HepG2 (cell line): ENCODE data around the gene CENPM. TPM values are rescaled to one million over a fixed set of nuclear protein-coding genes. Genes with fewer than 3 reads are reported as not detected.

Source experiments
- ATAC-seq: fragments of 200-7000 bp; cut with Tn5 transposase; 3 replicates; pipeline ENCODE4 v1.9.1; 2020; ENCODE audit warnings: mild to moderate bottlenecking, moderate library complexity
- BruUV-seq: library from RNA; stranded (reverse); fragments of 400-500 nt; replicated peaks from 2 replicates; lab custom pipeline; 2021; lab: Mats Ljungman, UMichigan
- CTCF ChIA-PET: fragments of 300-600 bp; formaldehyde crosslinking; extraction: SDS; loops from one replicate; lab custom pipeline; 2021; ENCODE audit warnings: low total read pairs, inconsistent platforms, low intra/inter-chr PET ratio; lab: Yijun Ruan, JAX
- POLR2A ChIA-PET: fragments of 350-600 bp; sonication (Branson Sonifier 250); formaldehyde crosslinking; loops from one replicate; lab custom pipeline; 2020; ENCODE audit warnings: antibody characterized with exemption, inconsistent platforms; lab: Yijun Ruan, JAX
- DNase-seq: peaks from one replicate; pipeline ENCODE4 v3.0.0-alpha.2; 2015; ENCODE audit warnings: low spot score
- FAIRE-seq: peaks from 3 replicates; lab custom pipeline; 2011; peaks lifted over from hg19 to GRCh38; lab: Jason Lieb, UNC
- H2AFZ ChIP-seq: one replicate; pipeline ENCODE4 v1.6.1; 2011; ENCODE audit warnings: low read length, inconsistent platforms
- H3K27ac ChIP-seq: fragments of 300-600 bp; 3 replicates; pipeline ENCODE4 v1.8.0; 2011; ENCODE audit warnings: mixed run types, mild to moderate bottlenecking, mixed read lengths, low read length, inconsistent platforms; ENCODE audit not compliant: insufficient read depth; ENCODE audit errors: extremely low read length
- H3K27me3 ChIP-seq, 2 experiments: fragments of 200-600 bp in 1 of 2; 2 replicates in 1 of 2; 3 replicates in 1 of 2; pipeline versions ENCODE4 v1.6.0 to v1.8.0; 2011; ENCODE audit warnings: low read length in 2 of 2, mild to moderate bottlenecking in 2 of 2, moderate library complexity in 2 of 2, inconsistent platforms in 1 of 2; ENCODE audit not compliant: insufficient read depth in 2 of 2, control insufficient read depth in 1 of 2
- H3K36me3 ChIP-seq, 2 experiments: fragments of 200-600 bp in 1 of 2; replicated peaks in 1 of 2; 2 replicates in 1 of 2; 3 replicates in 1 of 2; pipeline versions ENCODE4 v1.5.1 to v1.8.0; 2011; ENCODE audit warnings: low read length in 2 of 2, inconsistent platforms in 1 of 2; ENCODE audit not compliant: insufficient read depth in 2 of 2, control insufficient read depth in 1 of 2
- H3K4me1 ChIP-seq: 2 replicates; pipeline ENCODE4 v1.5.1; 2012; ENCODE audit warnings: low read length, inconsistent platforms; ENCODE audit not compliant: insufficient read depth
- H3K4me2 ChIP-seq: 2 replicates; pipeline ENCODE4 v1.6.0; 2011; ENCODE audit warnings: low read depth, low read length, inconsistent platforms
- H3K4me3 ChIP-seq, 3 experiments: fragments of 200-600 bp in 1 of 3; sonication (generic), shearing (Covaris generic) in 1 of 3; replicated peaks in 1 of 3; 2 replicates each; pipeline ENCODE4 v1.5.1; 2011 to 2016; ENCODE audit warnings: low read length in 3 of 3, inconsistent platforms in 2 of 3, low read depth in 2 of 3, mild to moderate bottlenecking in 2 of 3, control low read depth in 1 of 3, mixed read lengths in 1 of 3; ENCODE audit not compliant: insufficient read depth in 1 of 3
- H3K79me2 ChIP-seq: one replicate; pipeline ENCODE4 v1.6.1; 2011; ENCODE audit warnings: low read length, inconsistent platforms; ENCODE audit not compliant: insufficient read depth
- H3K9ac ChIP-seq: 2 replicates; pipeline ENCODE4 v1.6.0; 2011; ENCODE audit warnings: mild to moderate bottlenecking, low read depth, low read length, inconsistent platforms; ENCODE audit not compliant: insufficient read depth
- H3K9me3 ChIP-seq: 2 replicates; pipeline ENCODE4 v1.5.1; 2012; ENCODE audit warnings: mild to moderate bottlenecking, low read length
- H4K20me1 ChIP-seq: 2 replicates; pipeline ENCODE4 v1.6.0; 2011; ENCODE audit warnings: inconsistent platforms, mild to moderate bottlenecking, low read length, moderate library complexity; ENCODE audit not compliant: insufficient read depth
- BCL6 ChIP-seq: IDR thresholded peaks from 2 replicates; pipeline ENCODE4 v1.6.1; 2016; ENCODE audit warnings: missing genetic modification reagents, missing compliant biosample characterization
- TBL1XR1 ChIP-seq: fragments of 150-350 bp; IDR thresholded peaks from 2 replicates; pipeline ENCODE4 v1.6.1; 2014; ENCODE audit warnings: borderline replicate concordance, low read length; ENCODE audit not compliant: partially characterized antibody
- XRCC5 ChIP-seq: fragments of 200-400 bp; formaldehyde crosslinking; optimal IDR thresholded peaks from 2 replicates; pipeline ENCODE3; 2017; ENCODE audit warnings: mild to moderate bottlenecking, low read length
- WGBS: methylation state at CpG from one replicate; pipeline ENCODE4 v1.1.6; 2017; ENCODE audit warnings: low lambda C conversion rate; 5-methylcytosine and 5-hydroxymethylcytosine counted together
- in situ Hi-C: cut with HindIII; loops from 2 replicates; pipeline ENCODE4 v1.10.0; 2017; ENCODE audit warnings: low pct_unique_long_range_greater_than_20kb; ENCODE audit not compliant: extremely low pct_ligation_motif_present
- intact Hi-C: fragments of 100-400 bp; cut with micrococcal nuclease; formaldehyde crosslinking; loops from one replicate; pipeline ENCODE4 v1.10.0; 2022; ENCODE audit not compliant: unreplicated experiment
- polyA plus RNA-seq, 8 experiments: library from polyadenylated mRNA; depleted of rRNA in 3 of 8; stranded (reverse) in 7 of 8; unstranded in 1 of 8; fragments of >200 nt; fragmentation: Illumina TruSeq in 4 of 8; extraction: Trizol in 4 of 8; gene quantifications; 2 replicates each; pipeline versions ENCODE4 v1.2.1 to v1.2.3, GENCODE V29; 2011 to 2016; ENCODE audit warnings: low read depth in 4 of 8, missing spikeins in 1 of 8, mixed read lengths in 1 of 8; ENCODE audit not compliant: insufficient read depth in 1 of 8
- total RNA-seq, 5 experiments: library from RNA; depleted of rRNA; stranded (reverse); fragments of >200 nt; fragmentation: Illumina TruSeq; extraction: Trizol; gene quantifications; 2 replicates each; pipeline ENCODE4 v1.2.3, GENCODE V29; 2016; ENCODE audit warnings: low read depth in 1 of 5
- TF ChIP-seq, protein P1 (sequence below): fragments of 450-650 bp; IDR thresholded peaks from 2 replicates; pipeline ENCODE4 v1.6.1; 2016
- TF ChIP-seq, protein P2 (sequence below): sonication (generic); formaldehyde crosslinking; IDR thresholded peaks from 2 replicates; pipeline ENCODE4 v1.4.0; 2020; ENCODE audit warnings: mild to moderate bottlenecking, low read depth, missing genetic modification reagents

The CENPM gene
- total and polyA plus RNA-seq, 2 of the 13 experiments (the other 11 are each of a cell fraction or from before 2014, with no cell fraction given): 11.2 to 37.3 TPM

DNA sequence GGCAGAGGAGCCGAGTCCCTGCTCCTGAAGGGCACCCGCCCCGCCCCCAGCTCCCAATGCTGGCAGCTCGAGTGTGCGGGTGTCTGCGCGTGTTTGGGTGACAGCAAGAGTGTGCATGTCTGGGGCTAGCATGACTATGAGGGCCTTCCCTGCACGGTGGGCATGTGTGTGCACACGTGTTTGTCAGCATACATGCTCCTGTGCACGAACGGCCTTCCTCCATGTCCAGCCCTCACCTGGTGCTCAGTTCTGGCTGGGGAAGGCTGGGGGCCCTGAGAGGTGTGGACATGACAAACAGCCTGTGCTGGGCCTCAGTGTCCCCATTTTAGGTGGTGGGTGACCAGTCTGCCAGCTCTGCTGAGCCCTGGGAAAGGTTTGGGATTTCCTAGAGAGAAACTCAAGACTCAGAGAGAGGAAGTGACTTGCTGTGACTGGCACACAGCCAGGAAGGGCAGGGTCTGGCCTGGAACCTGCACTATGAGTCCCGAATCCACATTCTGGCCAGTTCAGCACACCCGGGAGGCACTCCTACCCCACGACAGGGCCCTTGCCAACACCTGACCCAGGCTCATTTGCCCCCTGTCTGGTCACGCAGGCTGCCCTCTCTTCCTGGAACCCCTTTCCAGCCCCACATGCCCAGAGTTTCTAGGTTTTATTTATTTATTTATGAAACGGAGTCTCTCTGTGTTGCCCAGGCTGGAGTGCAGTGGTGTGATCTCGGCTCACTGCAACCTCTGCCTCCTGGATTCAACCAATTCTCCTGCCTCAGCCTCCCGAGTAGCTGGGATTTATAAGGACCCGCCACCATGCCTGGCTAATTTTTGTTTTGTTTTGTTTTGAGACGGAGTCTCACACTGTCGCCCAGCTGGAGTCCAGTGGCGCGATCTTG lies 28.8 kb downstream of the CENPM start:
- H3K4me2 ChIP-seq: peak overlapping the region; percentile 32; the same call in 1 of the 2 replicates
- FAIRE-seq: no peak
- peak; percentile 4 for ATAC-seq
- peaks cover 37% of the 10 kb centered on the region for H3K4me1 ChIP-seq
- WGBS: 42% methylated on average over 11 of the region's 23 CpGs
- H3K9me3 ChIP-seq: no peaks in the 10 kb centered on the region
- no peaks in the 10 kb centered on the region for H3K36me3 ChIP-seq
- intact Hi-C loops: no loop called here
- in situ Hi-C loops: no loop called here
- TF ChIP-seq, protein P1, sequence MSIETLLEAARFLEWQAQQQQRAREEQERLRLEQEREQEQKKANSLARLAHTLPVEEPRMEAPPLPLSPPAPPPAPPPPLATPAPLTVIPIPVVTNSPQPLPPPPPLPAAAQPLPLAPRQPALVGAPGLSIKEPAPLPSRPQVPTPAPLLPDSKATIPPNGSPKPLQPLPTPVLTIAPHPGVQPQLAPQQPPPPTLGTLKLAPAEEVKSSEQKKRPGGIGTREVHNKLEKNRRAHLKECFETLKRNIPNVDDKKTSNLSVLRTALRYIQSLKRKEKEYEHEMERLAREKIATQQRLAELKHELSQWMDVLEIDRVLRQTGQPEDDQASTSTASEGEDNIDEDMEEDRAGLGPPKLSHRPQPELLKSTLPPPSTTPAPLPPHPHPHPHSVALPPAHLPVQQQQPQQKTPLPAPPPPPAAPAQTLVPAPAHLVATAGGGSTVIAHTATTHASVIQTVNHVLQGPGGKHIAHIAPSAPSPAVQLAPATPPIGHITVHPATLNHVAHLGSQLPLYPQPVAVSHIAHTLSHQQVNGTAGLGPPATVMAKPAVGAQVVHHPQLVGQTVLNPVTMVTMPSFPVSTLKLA: peak; percentile 61
- TF ChIP-seq XRCC5 (no peak), TBL1XR1 (no peak), BCL6 (CRISPR knock-in tag) (peak; percentile 33; the same call in 1 of the 2 replicates)
- TF ChIP-seq, protein P2, sequence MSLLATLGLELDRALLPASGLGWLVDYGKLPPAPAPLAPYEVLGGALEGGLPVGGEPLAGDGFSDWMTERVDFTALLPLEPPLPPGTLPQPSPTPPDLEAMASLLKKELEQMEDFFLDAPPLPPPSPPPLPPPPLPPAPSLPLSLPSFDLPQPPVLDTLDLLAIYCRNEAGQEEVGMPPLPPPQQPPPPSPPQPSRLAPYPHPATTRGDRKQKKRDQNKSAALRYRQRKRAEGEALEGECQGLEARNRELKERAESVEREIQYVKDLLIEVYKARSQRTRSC (CRISPR knock-in tag): no peak
- TF ChIP-seq, all 625 proteins: peak for 2
- POLR2A ChIA-PET: no interaction called here
- Histone ChIP-seq H4K20me1 (peaks cover 8% of the 10 kb centered on the region; the same call in 1 of the 2 replicates), H3K79me2 (no peaks in the 10 kb centered on the region), H3K27me3 (peaks cover 12 to 63% of the 10 kb centered on the region in 2 experiments), H3K27ac (no peak overlapping the region), H2AFZ (no peak overlapping the region), H3K4me3 (no peak overlapping the region), H3K9ac (no peak overlapping the region)
- no TSS peak for BruUV-seq
- DNase-seq: no peak
- CTCF ChIA-PET: no interaction called here
